HepG2 (cell line): ENCODE results near the gene CTNNA1. TPM values are rescaled to one million over a fixed set of nuclear protein-coding genes. Genes with fewer than 3 reads are reported as not detected.

Experiments
- MED8 ChIP-seq: sonication (generic); formaldehyde crosslinking; IDR thresholded peaks from 2 replicates; pipeline ENCODE4 v1.8.1; 2023; ENCODE audit warnings: mild to moderate bottlenecking, missing genetic modification reagents; ENCODE audit not compliant: insufficient replicate concordance
- MEIS2 ChIP-seq: sonication (generic); formaldehyde crosslinking; IDR thresholded peaks from 2 replicates; pipeline ENCODE4 v1.9.0; 2021; ENCODE audit warnings: mild to moderate bottlenecking, missing genetic modification reagents
- NR2F2 ChIP-seq: IDR thresholded peaks from 2 replicates; pipeline ENCODE4 v1.6.1; 2012; ENCODE audit warnings: low read depth, inconsistent platforms, borderline replicate concordance
- ZC3H13 ChIP-seq: sonication (generic); formaldehyde crosslinking; IDR thresholded peaks from 2 replicates; pipeline ENCODE4 v1.8.1; 2023; ENCODE audit warnings: mild to moderate bottlenecking, missing genetic modification reagents, moderate library complexity
- ZNF17 ChIP-seq: sonication (generic); formaldehyde crosslinking; IDR thresholded peaks from 2 replicates; pipeline ENCODE4 v1.5.0; 2020; ENCODE audit warnings: mild to moderate bottlenecking, missing genetic modification reagents
- ZNF292 ChIP-seq: sonication (generic); formaldehyde crosslinking; IDR thresholded peaks from 2 replicates; pipeline ENCODE4 v1.8.1; 2022; ENCODE audit warnings: mild to moderate bottlenecking, low read depth, missing genetic modification reagents, borderline replicate concordance
- ZNF446 ChIP-seq: sonication (generic); formaldehyde crosslinking; IDR thresholded peaks from 2 replicates; pipeline ENCODE4 v1.5.0; 2020; ENCODE audit warnings: mild to moderate bottlenecking, missing genetic modification reagents
- ZNF709 ChIP-seq: sonication (generic); formaldehyde crosslinking; IDR thresholded peaks from 2 replicates; pipeline ENCODE4 v1.5.0; 2020; ENCODE audit warnings: mild to moderate bottlenecking, missing genetic modification reagents
- polyA plus RNA-seq, 8 experiments: library from polyadenylated mRNA; depleted of rRNA in 3 of 8; stranded (reverse) in 7 of 8; unstranded in 1 of 8; fragments of >200 nt; fragmentation: Illumina TruSeq in 4 of 8; extraction: Trizol in 4 of 8; gene quantifications; 2 replicates each; pipeline versions ENCODE4 v1.2.1 to v1.2.3, GENCODE V29; 2011 to 2016; ENCODE audit warnings: low read depth in 4 of 8, missing spikeins in 1 of 8, mixed read lengths in 1 of 8; ENCODE audit not compliant: insufficient read depth in 1 of 8
- total RNA-seq, 5 experiments: library from RNA; depleted of rRNA; stranded (reverse); fragments of >200 nt; fragmentation: Illumina TruSeq; extraction: Trizol; gene quantifications; 2 replicates each; pipeline ENCODE4 v1.2.3, GENCODE V29; 2016; ENCODE audit warnings: low read depth in 1 of 5
- TF ChIP-seq, protein P1 (sequence below): sonication (generic); formaldehyde crosslinking; IDR thresholded peaks from 2 replicates; pipeline ENCODE4 v1.4.0; 2020; ENCODE audit warnings: mild to moderate bottlenecking, missing genetic modification reagents, borderline replicate concordance
- TF ChIP-seq, protein P2 (sequence below): IDR thresholded peaks from 2 replicates; pipeline ENCODE4 v1.6.1; 2018; ENCODE audit warnings: missing genetic modification reagents, mild to moderate bottlenecking, missing compliant biosample characterization
- TF ChIP-seq, protein P3 (sequence below): sonication (generic); formaldehyde crosslinking; IDR thresholded peaks from one replicate; pipeline ENCODE4 v1.5.1; 2020; ENCODE audit warnings: mild to moderate bottlenecking, missing genetic modification reagents; ENCODE audit errors: not compliant biosample characterization

The CTNNA1 gene
- total and polyA plus RNA-seq, 2 of the 13 experiments (the other 11 are each of a cell fraction or from before 2014, with no cell fraction given): 66.8 to 162 TPM

DNA sequence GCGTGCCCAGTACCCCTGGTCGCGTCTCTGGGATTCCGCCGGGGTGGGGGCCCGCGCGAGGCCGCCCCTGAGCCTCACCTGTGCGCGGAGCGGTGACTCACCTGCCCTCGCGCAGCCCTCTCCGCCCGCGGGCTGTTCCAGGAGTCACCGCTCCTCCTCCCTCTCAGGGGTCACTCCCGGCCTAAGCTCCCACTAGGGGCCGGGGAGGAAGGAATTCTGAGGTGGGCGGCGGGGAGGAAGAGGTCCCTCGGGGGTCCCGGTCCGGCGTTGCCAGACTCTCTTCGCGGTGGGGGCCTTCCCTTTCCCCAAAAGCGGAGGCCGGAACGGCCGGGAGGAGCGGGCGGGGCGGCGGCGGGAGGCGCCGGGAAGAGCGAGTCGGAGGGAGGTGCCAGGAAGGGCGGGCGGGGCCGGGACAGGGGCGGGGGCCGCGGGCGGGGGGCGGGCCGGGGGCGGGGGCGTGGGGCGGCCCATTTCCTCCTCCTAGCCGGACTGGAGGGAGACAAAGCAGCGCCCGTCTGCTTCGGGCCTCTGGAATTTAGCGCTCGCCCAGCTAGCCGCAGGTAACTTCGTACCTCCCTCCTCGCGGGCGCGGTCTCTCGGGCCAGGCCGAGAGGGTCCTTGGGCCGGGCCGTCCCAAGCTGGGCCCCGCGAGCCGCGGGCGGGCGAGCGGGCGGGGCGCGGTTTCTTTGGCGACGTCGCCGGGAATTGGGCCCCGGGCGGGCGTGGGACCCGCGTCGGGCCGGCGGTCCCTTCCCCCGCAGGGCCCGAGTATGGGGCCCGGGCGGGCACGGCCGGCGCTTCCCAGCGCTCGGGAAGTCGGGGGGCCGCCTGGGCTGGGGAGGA is at the start of gene CTNNA1 (continued):
- TF ChIP-seq, protein P1, sequence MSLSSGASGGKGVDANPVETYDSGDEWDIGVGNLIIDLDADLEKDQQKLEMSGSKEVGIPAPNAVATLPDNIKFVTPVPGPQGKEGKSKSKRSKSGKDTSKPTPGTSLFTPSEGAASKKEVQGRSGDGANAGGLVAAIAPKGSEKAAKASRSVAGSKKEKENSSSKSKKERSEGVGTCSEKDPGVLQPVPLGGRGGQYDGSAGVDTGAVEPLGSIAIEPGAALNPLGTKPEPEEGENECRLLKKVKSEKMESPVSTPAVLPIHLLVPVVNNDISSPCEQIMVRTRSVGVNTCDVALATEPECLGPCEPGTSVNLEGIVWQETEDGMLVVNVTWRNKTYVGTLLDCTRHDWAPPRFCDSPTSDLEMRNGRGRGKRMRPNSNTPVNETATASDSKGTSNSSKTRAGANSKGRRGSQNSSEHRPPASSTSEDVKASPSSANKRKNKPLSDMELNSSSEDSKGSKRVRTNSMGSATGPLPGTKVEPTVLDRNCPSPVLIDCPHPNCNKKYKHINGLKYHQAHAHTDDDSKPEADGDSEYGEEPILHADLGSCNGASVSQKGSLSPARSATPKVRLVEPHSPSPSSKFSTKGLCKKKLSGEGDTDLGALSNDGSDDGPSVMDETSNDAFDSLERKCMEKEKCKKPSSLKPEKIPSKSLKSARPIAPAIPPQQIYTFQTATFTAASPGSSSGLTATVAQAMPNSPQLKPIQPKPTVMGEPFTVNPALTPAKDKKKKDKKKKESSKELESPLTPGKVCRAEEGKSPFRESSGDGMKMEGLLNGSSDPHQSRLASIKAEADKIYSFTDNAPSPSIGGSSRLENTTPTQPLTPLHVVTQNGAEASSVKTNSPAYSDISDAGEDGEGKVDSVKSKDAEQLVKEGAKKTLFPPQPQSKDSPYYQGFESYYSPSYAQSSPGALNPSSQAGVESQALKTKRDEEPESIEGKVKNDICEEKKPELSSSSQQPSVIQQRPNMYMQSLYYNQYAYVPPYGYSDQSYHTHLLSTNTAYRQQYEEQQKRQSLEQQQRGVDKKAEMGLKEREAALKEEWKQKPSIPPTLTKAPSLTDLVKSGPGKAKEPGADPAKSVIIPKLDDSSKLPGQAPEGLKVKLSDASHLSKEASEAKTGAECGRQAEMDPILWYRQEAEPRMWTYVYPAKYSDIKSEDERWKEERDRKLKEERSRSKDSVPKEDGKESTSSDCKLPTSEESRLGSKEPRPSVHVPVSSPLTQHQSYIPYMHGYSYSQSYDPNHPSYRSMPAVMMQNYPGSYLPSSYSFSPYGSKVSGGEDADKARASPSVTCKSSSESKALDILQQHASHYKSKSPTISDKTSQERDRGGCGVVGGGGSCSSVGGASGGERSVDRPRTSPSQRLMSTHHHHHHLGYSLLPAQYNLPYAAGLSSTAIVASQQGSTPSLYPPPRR (CRISPR knock-in tag): 0 out of 2 replicates have a peak, but pooled peaks have one; percentile 25
- TF ChIP-seq NR2F2 (0 out of 2 replicates have a peak, but pooled peaks have one; percentile 14), ZNF709 (CRISPR knock-in tag) (no peak), ZNF292 (CRISPR knock-in tag) (0 out of 2 replicates have a peak, but pooled peaks have one; percentile 27), MEIS2 (peak; percentile 40; the same call in 1 of the 2 replicates), ZNF17 (CRISPR knock-in tag) (no peak), MED8 (CRISPR knock-in tag) (peak; percentile 33), ZC3H13 (CRISPR knock-in tag) (0 out of 2 replicates have a peak, but pooled peaks have one; percentile 69), ZNF446 (CRISPR knock-in tag) (0 out of 2 replicates have a peak, but pooled peaks have one; percentile 75)
- TF ChIP-seq, protein P2, sequence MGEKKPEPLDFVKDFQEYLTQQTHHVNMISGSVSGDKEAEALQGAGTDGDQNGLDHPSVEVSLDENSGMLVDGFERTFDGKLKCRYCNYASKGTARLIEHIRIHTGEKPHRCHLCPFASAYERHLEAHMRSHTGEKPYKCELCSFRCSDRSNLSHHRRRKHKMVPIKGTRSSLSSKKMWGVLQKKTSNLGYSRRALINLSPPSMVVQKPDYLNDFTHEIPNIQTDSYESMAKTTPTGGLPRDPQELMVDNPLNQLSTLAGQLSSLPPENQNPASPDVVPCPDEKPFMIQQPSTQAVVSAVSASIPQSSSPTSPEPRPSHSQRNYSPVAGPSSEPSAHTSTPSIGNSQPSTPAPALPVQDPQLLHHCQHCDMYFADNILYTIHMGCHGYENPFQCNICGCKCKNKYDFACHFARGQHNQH (CRISPR knock-in tag): peak; percentile 18; the same call in 1 of the 2 replicates
- TF ChIP-seq, protein P3, sequence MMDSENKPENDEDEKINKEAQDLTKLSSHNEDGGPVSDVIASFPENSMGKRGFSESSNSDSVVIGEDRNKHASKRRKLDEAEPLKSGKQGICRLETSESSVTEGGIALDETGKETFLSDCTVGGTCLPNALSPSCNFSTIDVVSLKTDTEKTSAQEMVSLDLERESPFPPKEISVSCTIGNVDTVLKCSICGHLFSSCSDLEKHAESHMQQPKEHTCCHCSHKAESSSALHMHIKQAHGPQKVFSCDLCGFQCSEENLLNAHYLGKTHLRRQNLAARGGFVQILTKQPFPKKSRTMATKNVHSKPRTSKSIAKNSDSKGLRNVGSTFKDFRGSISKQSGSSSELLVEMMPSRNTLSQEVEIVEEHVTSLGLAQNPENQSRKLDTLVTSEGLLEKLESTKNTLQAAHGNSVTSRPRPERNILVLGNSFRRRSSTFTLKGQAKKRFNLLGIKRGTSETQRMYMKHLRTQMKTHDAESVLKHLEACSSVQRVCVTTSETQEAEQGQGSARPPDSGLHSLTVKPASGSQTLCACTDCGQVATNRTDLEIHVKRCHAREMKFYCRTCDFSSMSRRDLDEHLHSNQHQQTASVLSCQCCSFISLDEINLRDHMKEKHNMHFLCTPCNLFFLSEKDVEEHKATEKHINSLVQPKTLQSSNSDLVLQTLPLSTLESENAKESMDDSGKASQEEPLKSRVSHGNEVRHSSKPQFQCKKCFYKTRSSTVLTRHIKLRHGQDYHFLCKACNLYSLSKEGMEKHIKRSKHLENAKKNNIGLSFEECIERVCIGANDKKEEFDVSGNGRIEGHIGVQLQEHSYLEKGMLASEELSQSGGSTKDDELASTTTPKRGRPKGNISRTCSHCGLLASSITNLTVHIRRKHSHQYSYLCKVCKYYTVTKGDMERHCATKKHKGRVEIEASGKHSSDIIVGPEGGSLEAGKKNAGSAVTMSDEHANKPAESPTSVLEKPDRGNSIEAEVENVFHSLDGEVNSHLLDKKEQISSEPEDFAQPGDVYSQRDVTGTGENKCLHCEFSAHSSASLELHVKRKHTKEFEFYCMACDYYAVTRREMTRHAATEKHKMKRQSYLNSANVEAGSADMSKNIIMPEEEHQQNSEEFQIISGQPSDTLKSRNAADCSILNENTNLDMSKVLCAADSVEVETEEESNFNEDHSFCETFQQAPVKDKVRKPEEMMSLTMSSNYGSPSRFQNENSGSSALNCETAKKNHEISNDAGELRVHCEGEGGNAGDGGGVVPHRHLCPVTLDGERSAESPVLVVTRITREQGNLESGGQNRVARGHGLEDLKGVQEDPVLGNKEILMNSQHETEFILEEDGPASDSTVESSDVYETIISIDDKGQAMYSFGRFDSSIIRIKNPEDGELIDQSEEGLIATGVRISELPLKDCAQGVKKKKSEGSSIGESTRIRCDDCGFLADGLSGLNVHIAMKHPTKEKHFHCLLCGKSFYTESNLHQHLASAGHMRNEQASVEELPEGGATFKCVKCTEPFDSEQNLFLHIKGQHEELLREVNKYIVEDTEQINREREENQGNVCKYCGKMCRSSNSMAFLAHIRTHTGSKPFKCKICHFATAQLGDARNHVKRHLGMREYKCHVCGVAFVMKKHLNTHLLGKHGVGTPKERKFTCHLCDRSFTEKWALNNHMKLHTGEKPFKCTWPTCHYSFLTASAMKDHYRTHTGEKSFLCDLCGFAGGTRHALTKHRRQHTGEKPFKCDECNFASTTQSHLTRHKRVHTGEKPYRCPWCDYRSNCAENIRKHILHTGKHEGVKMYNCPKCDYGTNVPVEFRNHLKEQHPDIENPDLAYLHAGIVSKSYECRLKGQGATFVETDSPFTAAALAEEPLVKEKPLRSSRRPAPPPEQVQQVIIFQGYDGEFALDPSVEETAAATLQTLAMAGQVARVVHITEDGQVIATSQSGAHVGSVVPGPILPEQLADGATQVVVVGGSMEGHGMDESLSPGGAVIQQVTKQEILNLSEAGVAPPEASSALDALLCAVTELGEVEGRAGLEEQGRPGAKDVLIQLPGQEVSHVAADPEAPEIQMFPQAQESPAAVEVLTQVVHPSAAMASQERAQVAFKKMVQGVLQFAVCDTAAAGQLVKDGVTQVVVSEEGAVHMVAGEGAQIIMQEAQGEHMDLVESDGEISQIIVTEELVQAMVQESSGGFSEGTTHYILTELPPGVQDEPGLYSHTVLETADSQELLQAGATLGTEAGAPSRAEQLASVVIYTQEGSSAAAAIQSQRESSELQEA (CRISPR knock-in tag): peak; percentile 34
- TF ChIP-seq, all 625 proteins: peak for 126
